ENCODE data around the gene IL4I1.
A peak's percentile ranks its signal among the peaks of the same experiment; 100 is the strongest.

IL4I1 gene

DNA sequence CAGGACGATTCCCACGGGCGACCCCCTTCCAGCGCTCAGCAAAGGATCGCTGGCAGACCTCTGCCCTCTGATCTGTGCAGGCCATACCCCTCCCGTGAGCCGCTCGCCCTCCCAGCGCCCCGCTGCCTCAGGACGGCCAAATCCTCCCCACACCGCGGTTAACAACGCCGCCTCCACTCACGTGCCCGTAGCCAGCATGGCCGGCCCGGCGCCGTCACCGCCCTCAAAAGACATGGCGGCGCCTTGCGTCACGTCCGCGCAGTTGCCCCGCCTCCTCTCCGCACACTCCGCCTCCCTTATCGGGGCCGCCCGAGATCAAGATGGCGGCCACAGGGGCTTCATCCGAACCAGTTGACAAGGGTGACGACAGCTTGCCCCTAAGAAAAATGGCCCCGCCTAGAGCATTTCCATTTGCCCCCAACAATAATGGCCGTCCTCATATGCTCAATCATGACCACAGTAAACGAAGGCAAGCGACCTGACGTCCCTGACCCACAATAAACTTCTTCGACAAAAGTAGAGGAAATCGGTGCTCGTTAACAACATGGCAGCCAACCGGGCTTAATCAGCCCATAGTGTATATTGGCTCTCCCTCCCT lies 20.2 kb downstream of the IL4I1 start:
- Mint-ChIP-seq H3K27me3 (ENCODE audit: low read depth) (no peaks in the 10 kb centered on the region), H3K36me3 (ENCODE audit: low read depth) (peaks cover 33% of the 10 kb centered on the region), H3K27ac (no peak overlapping the region), H3K4me1 (peaks cover 10% of the 10 kb centered on the region), H3K9me3 (no peaks in the 10 kb centered on the region), H3K4me3 (no peak overlapping the region)
- TF ChIP-seq CTCF (IDR thresholded peaks at IDR 0.05; ENCODE audit: unreplicated experiment in 3 of 3) = no peak

GRCh38 chr19:49875857-49876421 lies 20.7 kb downstream of the IL4I1 start:
- TF ChIP-seq CTCF (IDR thresholded peaks at IDR 0.05; ENCODE audit: unreplicated experiment in 3 of 3) = no peak
- no peak overlapping the region for H3K27ac Mint-ChIP-seq
- peaks cover 10% of the 10 kb centered on the region for H3K4me1 Mint-ChIP-seq
- no peak overlapping the region for H3K4me3 Mint-ChIP-seq
- peaks cover 28% of the 10 kb centered on the region for H3K36me3 Mint-ChIP-seq (ENCODE audit: low read depth)
- H3K27me3 Mint-ChIP-seq (ENCODE audit: low read depth) = no peaks in the 10 kb centered on the region
- H3K9me3 Mint-ChIP-seq = no peaks in the 10 kb centered on the region

- Mint-ChIP-seq H3K9me3 (no peaks in the 10 kb centered on the region), H3K36me3 (ENCODE audit: low read depth) (peaks cover 21% of the 10 kb centered on the region), H3K4me3 (no peak overlapping the region), H3K27me3 (ENCODE audit: low read depth) (no peaks in the 10 kb centered on the region), H3K27ac (no peak overlapping the region), H3K4me1 (peaks cover 14% of the 10 kb centered on the region)
- TF ChIP-seq CTCF (IDR thresholded peaks at IDR 0.05; ENCODE audit: unreplicated experiment in 3 of 3) = no peak
These were observed 21.5 kb downstream of the IL4I1 start for GRCh38 chr19:49875177-49875576.

DNA sequence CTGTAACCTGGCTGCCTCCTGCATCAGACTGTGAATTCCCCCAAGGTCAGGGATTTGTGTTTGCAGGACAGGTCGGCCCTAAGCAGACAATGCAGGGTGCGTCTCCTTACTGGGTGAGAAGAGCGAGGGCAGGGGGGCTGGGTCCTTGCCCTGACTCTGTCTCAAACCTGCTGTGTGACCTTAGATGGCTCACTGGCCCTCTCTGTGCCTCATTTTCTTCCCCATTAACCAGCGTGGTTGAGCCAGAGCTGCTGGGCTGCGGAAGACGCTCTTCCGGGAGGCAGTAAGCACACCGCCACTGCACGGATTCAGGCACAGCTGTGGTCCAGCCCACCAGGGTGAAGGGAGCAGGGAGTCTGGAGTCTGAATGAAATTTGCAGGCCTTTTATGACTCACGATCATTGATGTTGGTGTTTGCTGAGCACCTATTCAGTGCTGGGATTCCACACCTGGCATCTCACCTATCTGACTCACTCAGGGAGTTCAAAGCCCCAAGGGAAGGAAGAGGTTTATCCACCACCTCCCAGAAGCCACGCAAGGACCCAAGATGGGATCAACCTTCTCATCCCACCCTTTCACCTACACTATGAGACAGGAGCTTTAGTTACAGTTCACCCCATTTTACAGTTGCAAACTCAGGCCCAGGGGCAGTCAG lies 22.1 kb downstream of the IL4I1 start:
- Mint-ChIP-seq H3K4me3 (no peak overlapping the region), H3K4me1 (peaks cover 14% of the 10 kb centered on the region), H3K36me3 (ENCODE audit: low read depth) (peaks cover 19% of the 10 kb centered on the region), H3K27ac (peak overlapping the region in 1 of 3 experiments; percentile 41), H3K9me3 (no peaks in the 10 kb centered on the region), H3K27me3 (ENCODE audit: low read depth) (no peaks in the 10 kb centered on the region)
- TF ChIP-seq CTCF (IDR thresholded peaks at IDR 0.05; ENCODE audit: unreplicated experiment in 3 of 3) = no peak

DNA sequence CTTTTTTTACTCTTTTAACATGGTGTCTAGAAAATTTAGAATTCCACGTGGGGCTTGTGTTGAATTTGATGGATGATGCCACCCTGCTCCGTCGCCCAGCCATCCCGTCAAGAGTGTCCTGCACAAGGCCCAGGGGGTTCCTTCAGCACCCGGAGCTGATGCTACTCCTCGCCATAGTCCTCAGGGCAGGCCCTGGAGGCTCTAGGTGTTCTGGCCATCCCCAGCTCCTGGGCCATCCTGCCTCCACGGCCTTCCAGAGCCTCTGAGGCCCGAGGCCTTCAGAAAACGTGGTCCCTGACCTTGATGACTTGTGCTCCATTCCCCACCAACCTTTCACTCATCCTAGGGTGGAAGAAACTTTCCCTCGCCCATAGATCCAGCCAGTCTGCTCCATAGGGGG lies 22.9 kb downstream of the IL4I1 start:
- no peak for TF ChIP-seq CTCF (IDR thresholded peaks at IDR 0.05; ENCODE audit: unreplicated experiment in 3 of 3)
- peak overlapping the region in 1 of 3 experiments; percentile 41 for H3K27ac Mint-ChIP-seq
- no peaks in the 10 kb centered on the region for H3K27me3 Mint-ChIP-seq (ENCODE audit: low read depth)
- peaks cover 14% of the 10 kb centered on the region for H3K4me1 Mint-ChIP-seq
- peaks cover 13% of the 10 kb centered on the region for H3K36me3 Mint-ChIP-seq (ENCODE audit: low read depth)
- no peaks in the 10 kb centered on the region for H3K9me3 Mint-ChIP-seq
- H3K4me3 Mint-ChIP-seq = peak overlapping the region in 2 of 3 experiments; percentile 31 to 33
